Erythroblast (primary cell): ENCODE data around the gene NOL4L.

ENCODE experiments used
- GATA1 ChIP-seq: IDR thresholded peaks from 2 replicates; pipeline ENCODE4 v1.6.1; 2011; ENCODE audit warnings: low read depth, mild to moderate bottlenecking, control low read depth, low read length, moderate library complexity
- POLR2A ChIP-seq: IDR thresholded peaks from 2 replicates; pipeline ENCODE4 v1.6.1; 2011; ENCODE audit warnings: mild to moderate bottlenecking, low read length

GRCh38 chr20:32553618-32554017 is 31.5 kb downstream of the NOL4L start:
- TF ChIP-seq POLR2A, result no peak
- no peak for TF ChIP-seq GATA1
